Lung (tissue), 12 donors: ENCODE data around the gene HMGCR. TPM values are rescaled to one million over a fixed set of nuclear protein-coding genes. Genes with fewer than 3 reads are reported as not detected.

Experiments used
- ATAC-seq: fragments of 200-7000 bp; cut with Tn5 transposase; one replicate; pipeline ENCODE4 v1.9.1; 2020; ENCODE audit warnings: moderate number of reproducible peaks; ENCODE audit not compliant: insufficient read depth, low FRiP score
- DNase-seq, 3 donors: peaks; one replicate each; pipeline ENCODE4 v3.0.0-alpha.2; 2013 to 2017
- H3K27ac ChIP-seq, 2 donors: one replicate each; pipeline ENCODE4 v1.5.1; 2013; ENCODE audit warnings: mild to moderate bottlenecking in 2 of 2, moderate library complexity in 2 of 2, control low read depth in 1 of 2, inconsistent platforms in 1 of 2, low read depth in 1 of 2, low read length in 1 of 2
- H3K27me3 ChIP-seq, 3 donors: one replicate each; pipeline ENCODE4 v1.5.1; 2013; ENCODE audit warnings: low read length in 2 of 3; ENCODE audit not compliant: control insufficient read depth in 3 of 3, insufficient read depth in 3 of 3
- H3K36me3 ChIP-seq, 4 donors: one replicate each; pipeline ENCODE4 v1.5.1; 2013; ENCODE audit warnings: low read length in 4 of 4, mild to moderate bottlenecking in 1 of 4, moderate library complexity in 1 of 4; ENCODE audit not compliant: control insufficient read depth in 4 of 4, insufficient read depth in 4 of 4
- H3K4me1 ChIP-seq, 5 donors: one replicate each; pipeline ENCODE4 v1.5.1; 2013; ENCODE audit warnings: low read length in 5 of 5, mild to moderate bottlenecking in 2 of 5, moderate library complexity in 1 of 5; ENCODE audit not compliant: control insufficient read depth in 5 of 5, insufficient read depth in 5 of 5
- H3K4me3 ChIP-seq: one replicate; pipeline ENCODE4 v1.5.1; 2013; ENCODE audit warnings: mild to moderate bottlenecking, control low read depth, moderate library complexity
- H3K9ac ChIP-seq, 2 donors: one replicate each; pipeline ENCODE4 v1.5.1; 2013; ENCODE audit warnings: low read length in 2 of 2, control low read depth in 1 of 2; ENCODE audit not compliant: insufficient read depth in 1 of 2
- H3K9me3 ChIP-seq, 4 donors: one replicate each; pipeline ENCODE4 v1.5.1; 2013; ENCODE audit warnings: low read length in 3 of 4, mild to moderate bottlenecking in 1 of 4, moderate library complexity in 1 of 4; ENCODE audit not compliant: control insufficient read depth in 4 of 4, insufficient read depth in 3 of 4
- CTCF ChIP-seq: IDR thresholded peaks from 2 replicates; pipeline ENCODE4 v1.5.1; 2012; ENCODE audit warnings: mild to moderate bottlenecking; ENCODE audit errors: control extremely low read depth, extremely low read depth
- WGBS, 2 donors: extraction: QIAGEN DNeasy Blood & Tissue Kit; methylation state at CpG; one replicate each; pipeline ENCODE4 v1.1.7; 2013; 5-methylcytosine and 5-hydroxymethylcytosine counted together
- polyA plus RNA-seq, 2 donors: library from polyadenylated mRNA; stranded (reverse); fragments of 200-250 nt; gene quantifications; one replicate each; pipeline ENCODE4 v1.2.1, GENCODE V29; 2013
- total RNA-seq, 2 donors: library from RNA; depleted of rRNA in 1 of 2; stranded (reverse); fragments of >200 nt in 1 of 2; gene quantifications; one replicate each; pipeline ENCODE4 v1.2.1, GENCODE V29; 2014 to 2021
- donor health status: control.
- donor health status: control.
- donor health status: Bipolar disorder and iron deficiency.
- donor health status: healthy.
- donor health status: DM: yes; HTN: yes; CAD: no.

HMGCR gene
- total and polyA plus RNA-seq, 4 donors: 15.5 to 177 (median 91.8) TPM

GRCh38 chr5:75363726-75364495 lies 26.9 kb downstream of the HMGCR start:
- no peaks in the 10 kb centered on the region for H3K27me3 ChIP-seq
- no peak for TF ChIP-seq CTCF
- H3K4me3 ChIP-seq: no peak overlapping the region
- H3K9me3 ChIP-seq: no peaks in the 10 kb centered on the region
- peaks cover 0 to 9% (median 2%) of the 10 kb centered on the region in 5 donors for H3K4me1 ChIP-seq
- 68 to 84% methylated on average over 8 of the region's 8 CpGs for WGBS, 2 donors
- H3K27ac ChIP-seq: no peak overlapping the region
- DNase-seq (peak; percentile 14 to 46 (median 29)), ATAC-seq (peak; percentile 7)
- peaks cover 8 to 15% (median 13%) of the 10 kb centered on the region in 4 donors for H3K36me3 ChIP-seq
- no peak overlapping the region for H3K9ac ChIP-seq

- WGBS, 2 donors: 80 to 86% methylated on average over 7 of the region's 7 CpGs
- Histone ChIP-seq H3K9ac (no peak overlapping the region), H3K27ac (no peak overlapping the region), H3K27me3 (no peaks in the 10 kb centered on the region), H3K4me3 (no peak overlapping the region), H3K36me3 (peaks cover 4 to 8% (median 6%) of the 10 kb centered on the region in 4 donors), H3K9me3 (no peaks in the 10 kb centered on the region), H3K4me1 (peaks cover 0 to 9% (median 2%) of the 10 kb centered on the region in 5 donors)
- no peak for ATAC-seq
- no peak for DNase-seq
- TF ChIP-seq CTCF: no peak
Observed at GRCh38 chr5:75364571-75365280, 27.7 kb downstream of the HMGCR start.

- H3K36me3 ChIP-seq: no peaks in the 10 kb centered on the region
- no peak for TF ChIP-seq CTCF
- no peak overlapping the region for H3K27ac ChIP-seq
- no peaks in the 10 kb centered on the region for H3K27me3 ChIP-seq
- no peak overlapping the region for H3K4me3 ChIP-seq
- no peaks in the 10 kb centered on the region for H3K9me3 ChIP-seq
- ATAC-seq: no peak
- H3K9ac ChIP-seq: no peak overlapping the region
- DNase-seq: no peak
- peaks cover 0 to 2% (median 0%) of the 10 kb centered on the region in 5 donors for H3K4me1 ChIP-seq
- 57 to 60% methylated on average over 1 of the region's 1 CpG for WGBS, 2 donors
Observed at GRCh38 chr5:75365740-75366139, 28.7 kb downstream of the HMGCR start.
